Measurements from ENCODE around the gene THEM4. TPM values are rescaled to one million over a fixed set of nuclear protein-coding genes. Genes with fewer than 3 reads are reported as not detected.

THEM4 gene
- total and polyA plus RNA-seq, 2 of the 8 experiments (the other 6 are each of a cell fraction or from before 2014, with no cell fraction given): 9.9 to 11.2 TPM

- Histone ChIP-seq H2AK5ac (ENCODE audit: low read depth, low read length) (no peak overlapping the region), H3K23ac (ENCODE audit: insufficient read length) (no peak overlapping the region), H3K9ac (replicated peaks in 1 of 4; ENCODE audit: extremely low read depth in 1 of 4, low read depth in 3 of 4, low read length in 3 of 4) (no peak overlapping the region), H3K4me3 (ENCODE audit: extremely low read depth in 1 of 4, insufficient read depth in 2 of 4, low read depth in 3 of 4, low read length in 4 of 4) (no peak overlapping the region), H3K9me3 (ENCODE audit: insufficient read depth in 2 of 2, low read depth in 1 of 2, low read length in 1 of 2) (peaks cover 0 to 4% of the 10 kb centered on the region in 2 experiments; a peak in 1 of 4 replicates), H3K18ac (ENCODE audit: extremely low read depth, low read length) (no peak overlapping the region), H3K36me3 (ENCODE audit: control insufficient read depth in 2 of 4, insufficient read depth in 4 of 4, low read length in 3 of 4) (no peaks in the 10 kb centered on the region), H3K27ac (ENCODE audit: low read depth, low read length) (no peak overlapping the region), H2BK5ac (ENCODE audit: low read depth, low read length) (no peak overlapping the region), H2AFZ (ENCODE audit: low read length) (no peak overlapping the region), H2BK120ac (replicated peaks; ENCODE audit: low read depth, low read length) (no peak overlapping the region), H2BK12ac (ENCODE audit: low read depth, low read length) (no peak overlapping the region), H2BK20ac (ENCODE audit: low read length) (no peak overlapping the region), H3K56ac (replicated peaks; ENCODE audit: insufficient read length, low read depth, low read length) (no peak overlapping the region), H4K91ac (replicated peaks; ENCODE audit: insufficient read length, low read length) (no peak overlapping the region), H3K4ac (replicated peaks; ENCODE audit: insufficient read length, low read depth, low read length) (no peak overlapping the region), H4K8ac (ENCODE audit: extremely low read depth, insufficient read depth, low read length) (no peak overlapping the region), H3K23me2 (ENCODE audit: low read depth, low read length) (no peaks in the 10 kb centered on the region), H3K79me1 (ENCODE audit: low read depth, low read length) (no peaks in the 10 kb centered on the region), H3K4me2 (ENCODE audit: insufficient read depth in 1 of 2, low read depth in 2 of 2, low read length in 2 of 2) (no peak overlapping the region), H3K27me3 (replicated peaks in 1 of 4; ENCODE audit: control insufficient read depth in 3 of 4, extremely low read depth in 1 of 4, insufficient read depth in 3 of 4, low read length in 3 of 4) (no peaks in the 10 kb centered on the region), H3K4me1 (replicated peaks in 1 of 4; ENCODE audit: control insufficient read depth in 3 of 4, insufficient read depth in 4 of 4, low read length in 3 of 4) (peaks cover 0 to 6% (median 1%) of the 10 kb centered on the region in 4 experiments; a peak in 3 of 7 replicates), H4K5ac (ENCODE audit: insufficient read length, low read depth, low read length) (no peak overlapping the region), H3K14ac (ENCODE audit: insufficient read length) (no peak overlapping the region), H4K20me1 (replicated peaks in 1 of 2; ENCODE audit: control insufficient read depth in 1 of 2, insufficient read depth in 2 of 2, low read length in 2 of 2) (no peaks in the 10 kb centered on the region), H2BK15ac (ENCODE audit: low read length) (no peak overlapping the region), H3K79me2 (ENCODE audit: control insufficient read depth in 1 of 2, insufficient read depth in 2 of 2, low read length in 2 of 2) (no peaks in the 10 kb centered on the region)
- CTCF ChIA-PET (ENCODE audit: partially characterized antibody): interaction anchor here (0.8 to 2.2 kb wide), 5 partner anchors 18 to 88 kb away, joined by 3 to 7 read pairs (median 4); no protein-coding TSS in a partner anchor
- WGBS, 2 experiments (ENCODE audit: extremely low coverage in 1 of 2, insufficient coverage in 1 of 2, insufficient read length in 1 of 2, insufficient replicate concordance in 2 of 2, low coverage in 1 of 2, low lambda C conversion rate in 2 of 2, missing lambda C conversion rate in 1 of 2): 56% methylated on average over 1 of the region's 1 CpG; no CpG with 5 or more reads in 1 of the 2 experiments
- FAIRE-seq (no peak), DNase-seq (ENCODE audit: low read depth in 1 of 2, low spot score in 2 of 2) (no peak)
- POLR2A ChIA-PET (ENCODE audit: partially characterized antibody): interaction anchor here (0.6 kb wide), 1 partner anchor 1757 kb away, joined by 5 read pairs; no protein-coding TSS in a partner anchor
Observed at GRCh38 chr1:151915061-151915686, 5.9 kb upstream of the THEM4 start.
